Activated CD4-positive, alpha-beta T cell treated with anti-CD3 and anti-CD28 coated beads, Interleukin-2, amount 50 U/mL, for 16 hours (primary cell): Measurements from ENCODE around the gene GATA2.
A peak's percentile ranks its signal among the peaks of the same experiment; 100 is the strongest.

Source experiments
- DNase-seq: peaks from one replicate; pipeline ENCODE4 v3.0.0-alpha.2; 2020

GATA2 gene

GRCh38 chr3:128492671-128493569, at the start of gene GATA2:
Gene GATA2 (minus strand): TSS chr3:128493201. CDS start chr3:128487031, 6,170 bp downstream.
- DNase-seq: peak; percentile 20

DNA sequence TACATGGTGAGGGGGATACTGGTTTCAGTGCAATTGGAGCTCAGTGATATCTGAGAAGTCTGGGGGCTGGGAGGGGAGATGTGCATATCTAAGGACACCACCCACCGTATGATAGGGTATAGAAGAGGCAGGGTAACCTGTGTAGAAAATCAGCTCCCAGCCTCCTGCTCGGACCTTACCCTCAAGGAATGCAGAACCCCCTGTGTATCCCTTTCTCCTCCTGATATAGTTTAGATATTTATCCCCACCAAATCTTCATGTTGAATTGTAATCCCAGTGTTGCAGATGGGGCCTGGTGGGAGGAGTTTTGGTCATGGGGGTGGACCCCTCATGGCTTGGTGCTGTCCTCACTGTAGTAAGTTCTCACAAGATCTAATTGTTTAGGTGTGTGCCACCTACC, 48.2 kb upstream of the GATA2 start:
- DNase-seq: no peak

DNA sequence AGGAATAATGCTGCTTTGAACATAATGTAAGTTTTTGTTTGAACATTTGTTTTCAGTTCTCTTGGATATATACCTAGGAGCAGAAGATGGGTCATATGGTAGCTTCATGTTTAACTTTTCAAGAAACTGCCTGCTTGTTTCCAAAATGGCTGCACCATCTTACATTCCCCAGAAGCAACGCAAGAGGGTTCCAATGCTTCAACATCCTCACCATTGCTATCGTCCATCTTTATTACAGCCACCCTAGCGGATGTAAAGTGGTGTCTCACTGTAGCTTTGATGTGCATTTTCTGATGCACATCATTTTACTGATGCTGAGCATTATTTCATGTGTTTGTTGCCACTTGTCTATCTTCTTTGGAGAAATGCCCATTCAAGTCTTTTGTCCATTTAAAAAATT, 46.4 kb upstream of the GATA2 start:
- DNase-seq: no peak

GRCh38 chr3:128537091-128537703, 44.2 kb upstream of the GATA2 start:
- no peak for DNase-seq

DNA sequence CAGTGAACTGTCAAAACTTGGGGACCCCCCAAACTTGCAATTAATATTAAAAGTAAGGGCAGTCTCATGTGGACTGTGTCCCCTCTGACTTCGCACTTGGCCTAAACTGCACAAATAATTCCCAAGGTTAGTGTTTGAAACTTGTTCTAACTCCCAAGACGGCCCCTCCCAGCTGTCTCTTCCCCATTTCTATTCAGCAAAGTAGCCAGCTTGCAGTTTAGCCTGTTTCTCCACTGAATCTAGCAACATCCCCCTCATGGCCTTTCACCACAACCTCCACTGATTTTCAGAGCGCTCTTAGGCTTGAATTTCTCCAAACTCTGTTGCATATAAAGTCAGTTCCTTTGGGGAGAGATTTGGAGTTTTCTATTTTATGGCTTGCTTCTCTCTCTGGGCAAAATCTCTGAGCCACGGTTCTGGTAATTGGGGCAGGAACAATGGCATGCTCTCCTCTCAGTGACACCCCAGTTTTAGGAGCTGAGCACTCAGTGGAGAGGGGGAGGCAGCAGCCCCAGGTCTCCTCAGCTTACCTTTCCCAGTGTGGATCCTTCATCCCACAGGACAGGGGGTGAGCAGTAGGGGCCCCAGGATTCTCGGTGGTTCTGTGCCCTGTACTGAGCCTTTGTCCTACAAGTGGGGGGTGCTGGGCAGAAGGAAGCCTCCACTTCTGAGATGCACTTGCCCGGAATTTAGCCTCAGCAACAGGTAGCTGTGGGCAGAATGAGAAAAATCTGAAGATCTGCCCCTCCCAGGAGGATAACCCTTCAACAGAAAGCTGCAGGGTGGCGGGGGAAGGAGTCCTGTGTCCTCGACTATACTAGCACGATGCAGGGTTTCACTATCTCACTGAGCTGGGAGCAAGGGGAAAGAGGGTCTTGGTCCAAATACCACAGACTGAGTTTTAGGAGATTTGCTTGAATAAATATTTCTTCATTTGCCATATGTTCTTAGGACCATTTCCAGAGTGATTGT, 39.3 kb upstream of the GATA2 start:
- DNase-seq: no peak

DNA sequence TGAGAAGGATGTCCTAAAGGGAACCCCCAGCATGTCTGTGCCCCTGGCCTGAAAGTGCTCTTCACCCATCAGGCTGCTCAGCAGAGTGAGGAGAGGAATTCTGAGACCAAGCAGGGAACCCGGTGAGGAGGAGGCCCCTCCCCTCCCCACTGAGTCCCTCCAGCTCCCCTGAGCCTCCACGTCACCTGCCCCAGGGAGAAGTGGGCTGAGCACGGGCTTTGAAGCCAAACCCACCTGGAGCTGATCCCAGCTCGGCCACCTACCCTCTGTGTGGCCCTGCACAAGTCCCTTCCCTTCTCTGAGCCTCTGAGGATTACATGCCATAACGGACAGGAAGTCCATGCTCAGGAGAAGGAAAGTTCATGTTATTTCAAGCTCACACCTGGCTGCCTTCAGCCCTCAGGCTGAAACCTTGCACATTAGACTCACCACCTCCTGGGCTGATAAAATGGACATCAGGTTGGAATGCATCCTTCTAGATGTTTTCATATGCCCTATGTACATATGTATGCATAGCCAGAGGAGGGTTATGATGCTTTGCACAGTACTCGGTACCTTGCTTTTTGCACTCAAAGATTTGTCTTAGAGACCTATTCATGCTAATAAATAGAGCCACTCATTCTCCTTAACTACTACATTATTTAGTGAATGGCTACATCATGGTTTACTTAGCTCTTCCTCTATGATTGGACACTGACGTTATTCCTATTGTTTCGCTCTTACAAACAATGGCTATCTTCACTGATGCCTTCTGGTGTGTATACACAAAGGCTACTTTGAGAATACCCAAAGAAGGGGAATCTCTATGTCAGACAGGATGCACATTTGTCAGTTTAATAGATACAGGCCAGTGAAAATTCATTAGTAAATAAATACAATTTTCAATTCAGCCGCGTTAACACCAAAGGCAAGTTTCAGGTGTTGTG, 31.6 kb upstream of the GATA2 start:
- DNase-seq: no peak

DNA sequence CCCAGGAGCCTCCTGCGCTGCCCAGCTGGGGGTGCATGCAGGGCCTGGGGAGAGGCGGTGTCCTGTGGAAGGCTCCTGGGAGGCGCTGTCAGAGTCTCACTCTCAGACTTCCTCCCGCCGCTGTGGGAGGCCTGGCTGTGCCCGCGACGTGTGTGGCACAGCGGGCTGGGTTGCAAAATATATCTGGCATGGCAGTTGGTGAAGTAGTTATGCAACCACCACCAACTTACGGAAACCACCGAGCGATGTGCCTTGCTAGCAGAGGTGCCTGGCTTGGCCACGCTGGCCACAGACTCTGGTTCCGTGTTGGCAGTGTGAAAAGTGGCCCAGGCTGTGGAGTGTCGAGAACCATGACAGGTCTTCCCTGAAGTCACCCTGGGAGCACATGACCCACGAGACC, 30.6 kb upstream of the GATA2 start:
- DNase-seq: no peak

DNA sequence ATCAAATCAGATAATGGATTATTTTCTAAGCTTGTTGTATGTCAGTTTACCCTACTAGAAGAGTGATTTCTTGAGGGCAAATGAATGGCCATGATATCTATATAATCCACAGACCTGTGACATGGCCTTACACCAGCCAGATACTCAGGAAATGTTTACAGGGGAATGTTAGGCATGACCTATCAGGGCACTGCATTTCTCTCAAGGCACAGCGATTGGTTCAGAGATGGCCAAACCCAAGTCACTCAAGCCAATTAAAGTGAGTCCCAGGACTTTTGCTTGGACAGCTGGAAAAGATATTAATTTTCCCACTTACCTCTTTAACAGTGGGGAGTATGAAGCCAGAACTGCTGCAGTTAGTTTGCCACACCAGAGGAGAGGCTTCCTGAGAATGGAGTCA, 28.7 kb upstream of the GATA2 start:
- no peak for DNase-seq

GRCh38 chr3:128518587-128519490, 25.8 kb upstream of the GATA2 start:
- no peak for DNase-seq

DNA sequence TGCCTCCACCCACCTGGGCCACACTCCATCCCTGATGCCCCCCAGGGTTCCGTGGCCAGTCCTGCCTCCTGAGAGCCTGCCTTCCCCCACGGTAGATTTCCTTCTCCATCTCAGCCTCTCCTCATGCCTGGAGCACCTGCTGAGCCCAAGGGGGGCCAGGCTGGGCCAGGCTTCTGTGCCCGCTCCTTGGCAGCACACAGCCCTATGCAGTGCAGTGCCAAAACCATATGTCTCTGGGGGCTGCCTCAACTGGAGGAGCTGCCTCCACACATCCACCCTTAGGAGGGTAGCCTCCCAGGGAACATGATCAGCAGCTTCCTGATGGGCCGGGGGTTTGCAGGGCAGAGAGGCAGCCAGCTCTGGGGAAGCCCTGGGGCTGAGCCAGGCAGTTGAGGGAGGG, 24.6 kb upstream of the GATA2 start:
- DNase-seq: no peak

- no peak for DNase-seq
Observed at GRCh38 chr3:128515967-128516366, 23.0 kb upstream of the GATA2 start.

- DNase-seq: no peak
Observed at GRCh38 chr3:128508852-128509251, 15.9 kb upstream of the GATA2 start.

DNA sequence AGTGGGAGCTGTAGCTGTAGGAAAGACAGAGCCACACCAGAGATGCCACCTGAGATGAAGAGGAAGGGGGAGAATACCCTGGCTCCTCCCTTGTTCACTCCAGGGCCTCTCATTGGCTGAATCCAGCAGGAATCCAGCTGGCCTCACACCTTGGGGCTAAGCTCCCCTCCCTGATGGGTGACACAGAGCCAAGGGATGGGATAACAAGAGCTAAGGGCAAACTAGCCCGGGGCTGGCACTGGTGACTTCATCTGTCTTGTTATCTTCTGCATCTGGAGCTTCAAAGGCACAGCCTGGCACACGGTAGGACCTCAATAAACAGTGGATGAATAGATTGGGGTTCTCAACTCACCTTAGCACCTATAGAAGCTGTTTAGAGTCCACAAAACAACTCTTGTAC, 13.8 kb upstream of the GATA2 start:
- no peak for DNase-seq

DNA sequence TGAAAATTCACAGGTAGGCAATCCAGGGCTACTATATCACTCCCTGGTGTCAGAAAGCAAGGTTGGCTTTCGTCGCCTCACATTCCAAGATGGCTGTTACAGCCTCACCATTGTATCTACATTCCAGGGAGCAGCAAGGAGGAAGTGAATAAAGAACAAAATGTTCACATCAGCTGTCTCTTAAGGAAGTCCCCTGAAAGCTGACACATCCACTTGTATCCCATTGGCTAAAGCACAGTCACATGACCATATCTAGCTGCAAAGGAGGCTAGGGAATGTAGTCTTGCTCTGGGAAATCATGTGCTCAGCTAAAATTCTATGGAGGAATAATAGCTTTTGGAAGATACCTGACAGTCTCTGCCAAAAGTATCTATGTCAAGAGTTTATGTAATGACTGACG, 12.8 kb upstream of the GATA2 start:
- DNase-seq: no peak

- no peak for DNase-seq
Observed at GRCh38 chr3:128504963-128505730, 12.1 kb upstream of the GATA2 start.

GRCh38 chr3:128504533-128504915, 11.5 kb upstream of the GATA2 start:
- DNase-seq: no peak

GRCh38 chr3:128503751-128504532, 10.9 kb upstream of the GATA2 start:
- no peak for DNase-seq

DNA sequence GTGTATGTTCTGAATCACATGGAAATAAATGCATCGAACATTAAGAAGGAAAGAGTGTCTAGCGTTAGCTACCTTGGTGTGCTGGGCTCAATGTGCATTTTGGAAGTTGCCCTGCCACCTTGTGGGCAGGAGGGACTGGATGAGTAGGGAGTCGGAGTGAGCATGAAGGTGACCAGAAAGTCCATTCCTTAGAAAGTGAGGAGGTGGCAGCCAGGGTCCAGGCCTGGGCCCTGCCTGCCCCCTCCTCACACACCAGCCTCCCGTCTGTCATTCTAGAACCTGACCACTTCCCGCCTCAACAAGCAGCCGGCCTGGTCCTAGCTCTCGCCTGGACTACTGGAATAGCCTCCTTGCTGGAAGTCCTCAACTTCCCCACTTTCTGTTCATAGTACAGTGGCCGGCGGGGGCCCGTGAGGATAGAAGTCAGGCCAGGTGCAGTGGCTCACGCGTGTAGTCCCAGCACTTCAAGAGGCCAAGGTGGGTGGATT, 10.2 kb upstream of the GATA2 start:
- DNase-seq: no peak

GRCh38 chr3:128502712-128503111, 9.7 kb upstream of the GATA2 start:
- DNase-seq: no peak
